ENCODE results near the gene ZBTB20.

DNA sequence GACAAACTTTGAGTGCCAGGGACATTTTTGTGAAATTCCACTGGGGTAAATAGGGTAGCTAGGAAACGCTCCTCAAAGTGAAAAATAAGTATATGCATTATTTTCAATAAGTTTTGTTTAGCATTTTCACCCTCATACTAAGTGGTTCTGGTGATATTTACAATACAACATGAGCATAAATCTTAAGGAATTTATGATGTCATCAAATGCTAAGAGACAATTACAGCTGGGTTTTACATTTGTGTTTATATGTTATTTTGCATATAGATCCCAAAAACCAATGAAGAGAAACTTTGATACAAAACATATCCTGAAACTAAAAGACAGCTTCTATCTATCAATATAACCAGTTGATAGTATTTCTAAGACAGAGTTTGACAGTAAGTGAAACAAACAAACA lies 323.1 kb downstream of the ZBTB20 start:
- TF ChIP-seq EZH2phosphoT487 (IDR thresholded peaks at IDR 0.05; ENCODE audit: borderline replicate concordance, low read depth) (no peak), RCOR1 (IDR thresholded peaks at IDR 0.05; ENCODE audit: low read length) (no peak), JUND (IDR thresholded peaks at IDR 0.05) (no peak)
- TF ChIP-seq, protein P1, sequence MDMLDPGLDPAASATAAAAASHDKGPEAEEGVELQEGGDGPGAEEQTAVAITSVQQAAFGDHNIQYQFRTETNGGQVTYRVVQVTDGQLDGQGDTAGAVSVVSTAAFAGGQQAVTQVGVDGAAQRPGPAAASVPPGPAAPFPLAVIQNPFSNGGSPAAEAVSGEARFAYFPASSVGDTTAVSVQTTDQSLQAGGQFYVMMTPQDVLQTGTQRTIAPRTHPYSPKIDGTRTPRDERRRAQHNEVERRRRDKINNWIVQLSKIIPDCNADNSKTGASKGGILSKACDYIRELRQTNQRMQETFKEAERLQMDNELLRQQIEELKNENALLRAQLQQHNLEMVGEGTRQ (IDR thresholded peaks at IDR 0.05; ENCODE audit: borderline replicate concordance, low read depth, low read length): no peak
- TF ChIP-seq, protein P2, sequence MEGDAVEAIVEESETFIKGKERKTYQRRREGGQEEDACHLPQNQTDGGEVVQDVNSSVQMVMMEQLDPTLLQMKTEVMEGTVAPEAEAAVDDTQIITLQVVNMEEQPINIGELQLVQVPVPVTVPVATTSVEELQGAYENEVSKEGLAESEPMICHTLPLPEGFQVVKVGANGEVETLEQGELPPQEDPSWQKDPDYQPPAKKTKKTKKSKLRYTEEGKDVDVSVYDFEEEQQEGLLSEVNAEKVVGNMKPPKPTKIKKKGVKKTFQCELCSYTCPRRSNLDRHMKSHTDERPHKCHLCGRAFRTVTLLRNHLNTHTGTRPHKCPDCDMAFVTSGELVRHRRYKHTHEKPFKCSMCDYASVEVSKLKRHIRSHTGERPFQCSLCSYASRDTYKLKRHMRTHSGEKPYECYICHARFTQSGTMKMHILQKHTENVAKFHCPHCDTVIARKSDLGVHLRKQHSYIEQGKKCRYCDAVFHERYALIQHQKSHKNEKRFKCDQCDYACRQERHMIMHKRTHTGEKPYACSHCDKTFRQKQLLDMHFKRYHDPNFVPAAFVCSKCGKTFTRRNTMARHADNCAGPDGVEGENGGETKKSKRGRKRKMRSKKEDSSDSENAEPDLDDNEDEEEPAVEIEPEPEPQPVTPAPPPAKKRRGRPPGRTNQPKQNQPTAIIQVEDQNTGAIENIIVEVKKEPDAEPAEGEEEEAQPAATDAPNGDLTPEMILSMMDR (IDR thresholded peaks at IDR 0.05): no peak

Measured in SK-N-SH (cell line).